ENCODE measurements around the gene SLX9.

Gene SLX9

GRCh38 chr21:44947930-44948331 is 8.1 kb downstream of the SLX9 start:
- no peak for DNase-seq (ENCODE audit: low read depth)

- DNase-seq (ENCODE audit: low read depth) = no peak
Observed at GRCh38 chr21:44948426-44949120, 8.7 kb downstream of the SLX9 start.

- DNase-seq (ENCODE audit: low read depth) = no peak
Observed at GRCh38 chr21:44949161-44949778, 9.4 kb downstream of the SLX9 start.

GRCh38 chr21:44949779-44950198 is 10.0 kb downstream of the SLX9 start:
- peak; percentile 76 for DNase-seq (ENCODE audit: low read depth)

GRCh38 chr21:44950351-44950750 is 10.5 kb downstream of the SLX9 start:
- no peak for DNase-seq (ENCODE audit: low read depth)

- DNase-seq (ENCODE audit: low read depth) = no peak
Observed at GRCh38 chr21:44951186-44951915, 11.5 kb downstream of the SLX9 start.

GRCh38 chr21:44952116-44952928 is 12.5 kb downstream of the SLX9 start:
- DNase-seq (ENCODE audit: low read depth) = no peak

- no peak for DNase-seq (ENCODE audit: low read depth)
Observed at GRCh38 chr21:44952929-44953627, 13.2 kb downstream of the SLX9 start.

GRCh38 chr21:44953628-44954021 is 13.8 kb downstream of the SLX9 start:
- DNase-seq (ENCODE audit: low read depth) = no peak

GRCh38 chr21:44954281-44954771 is 14.5 kb downstream of the SLX9 start:
- no peak for DNase-seq (ENCODE audit: low read depth)

- DNase-seq (ENCODE audit: low read depth) = no peak
Observed at GRCh38 chr21:44955141-44955797, 15.4 kb downstream of the SLX9 start.

GRCh38 chr21:44955798-44956175 is 16.0 kb downstream of the SLX9 start:
- DNase-seq (ENCODE audit: low read depth) = no peak

GRCh38 chr21:44956356-44957046 is 16.7 kb downstream of the SLX9 start:
- DNase-seq (ENCODE audit: low read depth) = no peak

GRCh38 chr21:44957047-44957831 is 17.4 kb downstream of the SLX9 start:
- no peak for DNase-seq (ENCODE audit: low read depth)

GRCh38 chr21:44957901-44958451 is 18.1 kb downstream of the SLX9 start:
- DNase-seq (ENCODE audit: low read depth) = no peak

GRCh38 chr21:44958471-44959191 is 18.8 kb downstream of the SLX9 start:
- no peak for DNase-seq (ENCODE audit: low read depth)

- no peak for DNase-seq (ENCODE audit: low read depth)
Observed at GRCh38 chr21:44959376-44960091, 19.7 kb downstream of the SLX9 start.
